H1 (cell line): Measurements from ENCODE around the gene ITLN1. TPM values are rescaled to one million over a fixed set of nuclear protein-coding genes. Genes with fewer than 3 reads are reported as not detected.

Experiments
- CTCF ChIA-PET: fragments of 300-600 bp; sonication (Branson Sonifier 250); formaldehyde crosslinking; loops from one replicate; lab custom pipeline; 2021; ENCODE audit not compliant: partially characterized antibody; lab: Charles Lee
- POLR2A ChIA-PET: fragments of 300-600 bp; sonication (Branson Sonifier 250); formaldehyde crosslinking; loops from one replicate; lab custom pipeline; 2021; ENCODE audit warnings: inconsistent platforms; ENCODE audit not compliant: partially characterized antibody; lab: Charles Lee
- DNase-seq, 2 experiments: peaks; one replicate each; pipeline versions ENCODE4 v3.0.0 to v3.0.0-alpha.2; 2010 to 2022; ENCODE audit warnings: low spot score in 2 of 2, low read depth in 1 of 2, mixed read lengths in 1 of 2
- FAIRE-seq: peaks from 2 replicates; lab custom pipeline; 2011; peaks lifted over from hg19 to GRCh38; lab: Jason Lieb, UNC
- H2AFZ ChIP-seq: 2 replicates; pipeline ENCODE4 v1.8.1; 2012; ENCODE audit warnings: low read length, inconsistent platforms
- H2AK5ac ChIP-seq: 2 replicates; pipeline ENCODE4 v1.6.1; 2013; ENCODE audit warnings: low read depth, low read length
- H2BK120ac ChIP-seq: replicated peaks from 2 replicates; pipeline ENCODE3; 2013; ENCODE audit warnings: low read depth, low read length, inconsistent platforms
- H2BK12ac ChIP-seq: 2 replicates; pipeline ENCODE4 v1.6.1; 2013; ENCODE audit warnings: low read depth, low read length
- H2BK15ac ChIP-seq: 2 replicates; pipeline ENCODE4 v1.6.1; 2013; ENCODE audit warnings: low read length
- H2BK20ac ChIP-seq: 2 replicates; pipeline ENCODE4 v1.6.1; 2013; ENCODE audit warnings: low read length
- H2BK5ac ChIP-seq: 2 replicates; pipeline ENCODE4 v1.6.1; 2013; ENCODE audit warnings: low read depth, low read length
- H3K14ac ChIP-seq: 2 replicates; pipeline ENCODE4 v1.6.1; 2013; ENCODE audit warnings: inconsistent platforms; ENCODE audit not compliant: insufficient read length
- H3K18ac ChIP-seq: 2 replicates; pipeline ENCODE4 v1.6.1; 2013; ENCODE audit warnings: low read length; ENCODE audit errors: extremely low read depth
- H3K23ac ChIP-seq: 2 replicates; pipeline ENCODE4 v1.6.1; 2013; ENCODE audit warnings: inconsistent platforms; ENCODE audit not compliant: insufficient read length
- H3K23me2 ChIP-seq: 2 replicates; pipeline ENCODE4 v1.6.1; 2013; ENCODE audit warnings: low read depth, low read length
- H3K27ac ChIP-seq: 2 replicates; pipeline ENCODE4 v1.6.1; 2011; ENCODE audit warnings: low read depth, low read length, inconsistent platforms
- H3K27me3 ChIP-seq, 4 experiments: replicated peaks in 1 of 4; 1 replicate in 1 of 4; 2 replicates in 3 of 4; pipeline versions ENCODE4 v1.6.1 to v1.8.1; 2011 to 2013; ENCODE audit warnings: low read length in 3 of 4, mild to moderate bottlenecking in 3 of 4, inconsistent platforms in 2 of 4, mixed read lengths in 2 of 4, moderate library complexity in 1 of 4; ENCODE audit not compliant: control insufficient read depth in 3 of 4, insufficient read depth in 3 of 4; ENCODE audit errors: extremely low read depth in 1 of 4
- H3K36me3 ChIP-seq, 4 experiments: 2 replicates each; pipeline versions ENCODE4 v1.6.1 to v1.8.1; 2011 to 2013; ENCODE audit warnings: mild to moderate bottlenecking in 4 of 4, low read length in 3 of 4, moderate library complexity in 2 of 4, control low read depth in 1 of 4, inconsistent platforms in 1 of 4; ENCODE audit not compliant: insufficient read depth in 4 of 4, control insufficient read depth in 2 of 4
- H3K4ac ChIP-seq: replicated peaks from 2 replicates; pipeline ENCODE3; 2013; ENCODE audit warnings: low read length, low read depth, mixed read lengths, inconsistent platforms; ENCODE audit not compliant: insufficient read length
- H3K4me1 ChIP-seq, 4 experiments: replicated peaks in 1 of 4; 1 replicate in 1 of 4; 2 replicates in 3 of 4; pipeline versions ENCODE4 v1.6.1 to v1.8.1; 2011 to 2013; ENCODE audit warnings: low read length in 3 of 4, inconsistent platforms in 2 of 4, mixed read lengths in 1 of 4; ENCODE audit not compliant: insufficient read depth in 4 of 4, control insufficient read depth in 3 of 4
- H3K4me2 ChIP-seq, 2 experiments: 2 replicates each; pipeline versions ENCODE4 v1.6.1 to v1.8.1; 2011 to 2013; ENCODE audit warnings: low read depth in 2 of 2, low read length in 2 of 2, control low read depth in 1 of 2, inconsistent platforms in 1 of 2, mild to moderate bottlenecking in 1 of 2; ENCODE audit not compliant: insufficient read depth in 1 of 2
- H3K4me3 ChIP-seq, 4 experiments: fragments of 200-600, 300-600 bp in 1 of 4; sonication (generic), shearing (Covaris generic), sonication (Bioruptor Twin) in 1 of 4; 2 replicates each; pipeline versions ENCODE4 v1.5.1 to v1.8.1; 2011 to 2016; ENCODE audit warnings: low read length in 4 of 4, low read depth in 3 of 4, control low read depth in 2 of 4, inconsistent platforms in 2 of 4, mild to moderate bottlenecking in 2 of 4, mixed read lengths in 1 of 4, moderate library complexity in 1 of 4; ENCODE audit not compliant: insufficient read depth in 2 of 4; ENCODE audit errors: extremely low read depth in 1 of 4
- H3K56ac ChIP-seq: replicated peaks from 2 replicates; pipeline ENCODE3; 2013; ENCODE audit warnings: low read depth, mild to moderate bottlenecking, mixed read lengths, low read length, inconsistent platforms; ENCODE audit not compliant: insufficient read length
- H3K79me1 ChIP-seq: 2 replicates; pipeline ENCODE4 v1.6.1; 2013; ENCODE audit warnings: low read depth, low read length, control low read depth
- H3K79me2 ChIP-seq, 2 experiments: 2 replicates each; pipeline versions ENCODE4 v1.6.1 to v1.8.1; 2012 to 2013; ENCODE audit warnings: low read length in 2 of 2, mild to moderate bottlenecking in 2 of 2, inconsistent platforms in 1 of 2; ENCODE audit not compliant: insufficient read depth in 2 of 2, control insufficient read depth in 1 of 2
- H3K9ac ChIP-seq, 4 experiments: replicated peaks in 1 of 4; 1 replicate in 1 of 4; 2 replicates in 3 of 4; pipeline versions ENCODE4 v1.6.1 to v1.8.1; 2011 to 2013; ENCODE audit warnings: low read depth in 3 of 4, low read length in 3 of 4, control low read depth in 2 of 4, mild to moderate bottlenecking in 2 of 4, moderate library complexity in 2 of 4, inconsistent platforms in 1 of 4; ENCODE audit errors: extremely low read depth in 1 of 4
- H3K9me3 ChIP-seq, 2 experiments: 2 replicates each; pipeline versions ENCODE4 v1.6.1 to v1.8.1; 2012 to 2013; ENCODE audit warnings: mild to moderate bottlenecking in 2 of 2, moderate library complexity in 2 of 2, control low read depth in 1 of 2, inconsistent platforms in 1 of 2, low read depth in 1 of 2, low read length in 1 of 2, mixed read lengths in 1 of 2; ENCODE audit not compliant: insufficient read depth in 2 of 2
- H4K20me1 ChIP-seq, 2 experiments: replicated peaks in 1 of 2; 2 replicates each; pipeline versions ENCODE3 to v1.8.1; 2011 to 2013; ENCODE audit warnings: inconsistent platforms in 2 of 2, low read length in 2 of 2, mild to moderate bottlenecking in 1 of 2; ENCODE audit not compliant: insufficient read depth in 2 of 2, control insufficient read depth in 1 of 2
- H4K5ac ChIP-seq: 2 replicates; pipeline ENCODE4 v1.6.1; 2013; ENCODE audit warnings: low read length, low read depth, mixed read lengths, inconsistent platforms; ENCODE audit not compliant: insufficient read length
- H4K8ac ChIP-seq: 2 replicates; pipeline ENCODE4 v1.8.0; 2013; ENCODE audit warnings: mild to moderate bottlenecking, moderate library complexity, low read length, inconsistent platforms; ENCODE audit not compliant: insufficient read depth; ENCODE audit errors: extremely low read depth
- H4K91ac ChIP-seq: replicated peaks from 2 replicates; pipeline ENCODE3; 2013; ENCODE audit warnings: low read length, mixed read lengths, inconsistent platforms; ENCODE audit not compliant: insufficient read length
- ATF3 ChIP-seq: IDR thresholded peaks from 2 replicates; pipeline ENCODE4 v1.6.1; 2011; ENCODE audit warnings: low read depth, mild to moderate bottlenecking, low read length; ENCODE audit not compliant: insufficient read depth
- BRCA1 ChIP-seq: IDR thresholded peaks from 2 replicates; pipeline ENCODE4 v1.6.1; 2012; ENCODE audit warnings: low read depth, low read length, improper control_type of control experiment
- CBX5 ChIP-seq: fragments of 300-800, 300-1000 bp; sonication (generic); IDR thresholded peaks from 2 replicates; pipeline ENCODE4 v1.7.1; 2016; ENCODE audit warnings: antibody characterized with exemption, low read length, low read depth
- CBX8 ChIP-seq: fragments of 300-800, 300-1000 bp; sonication (generic); IDR thresholded peaks from 2 replicates; pipeline ENCODE4 v1.7.1; 2016; ENCODE audit warnings: low read depth, low read length, borderline replicate concordance
- CREB1 ChIP-seq: IDR thresholded peaks from 2 replicates; pipeline ENCODE4 v1.6.1; 2012; ENCODE audit warnings: inconsistent platforms
- FOSL1 ChIP-seq: IDR thresholded peaks from 2 replicates; pipeline ENCODE4 v1.6.1; 2011; ENCODE audit warnings: mild to moderate bottlenecking, low read depth, low read length, moderate library complexity; ENCODE audit not compliant: insufficient read depth
- JUND ChIP-seq: IDR thresholded peaks from 2 replicates; pipeline ENCODE4 v1.6.1; 2011; ENCODE audit warnings: mild to moderate bottlenecking, improper control_type of control experiment, low read length
- KDM1A ChIP-seq: fragments of 200-600, 300-600 bp; sonication (generic); IDR thresholded peaks from 2 replicates; pipeline ENCODE4 v1.7.1; 2016; ENCODE audit warnings: mild to moderate bottlenecking, low read length, borderline replicate concordance
- PHF8 ChIP-seq: fragments of 200-600 bp; sonication (generic); conservative IDR thresholded peaks from 2 replicates; pipeline ENCODE4 v1.7.1; 2012; ENCODE audit warnings: low read depth, mild to moderate bottlenecking, inconsistent platforms, low read length, moderate library complexity
- RNF2 ChIP-seq: fragments of 200-900, 300-1000 bp; sonication (generic); IDR thresholded peaks from 2 replicates; pipeline ENCODE4 v1.7.1; 2016; ENCODE audit warnings: borderline replicate concordance, low read depth, mild to moderate bottlenecking, antibody characterized with exemption, low read length; ENCODE audit not compliant: poor library complexity, severe bottlenecking; ENCODE audit errors: missing control alignments
- TAF1 ChIP-seq: IDR thresholded peaks from 2 replicates; pipeline ENCODE4 v1.6.1; 2011; ENCODE audit warnings: mild to moderate bottlenecking, low read depth, low read length
- TAF7 ChIP-seq: optimal IDR thresholded peaks from 2 replicates; pipeline ENCODE3; 2011; ENCODE audit warnings: low read depth, mild to moderate bottlenecking, inconsistent platforms, low read length, moderate library complexity, borderline replicate concordance
- YY1 ChIP-seq: IDR thresholded peaks from 2 replicates; pipeline ENCODE4 v1.6.1; 2011; ENCODE audit warnings: low read depth, mild to moderate bottlenecking, low read length
- ZNF274 ChIP-seq: IDR thresholded peaks from 2 replicates; pipeline ENCODE4 v1.7.0; 2012; ENCODE audit warnings: low read length, borderline replicate concordance; ENCODE audit errors: extremely low read depth
- WGBS, 2 experiments: shearing (Covaris generic) in 1 of 2; methylation state at CpG; one replicate each; pipeline versions ENCODE4 v1.1.6 to v1.1.7; 2013 to 2015; ENCODE audit warnings: low lambda C conversion rate in 2 of 2, mixed read lengths in 2 of 2, inconsistent platforms in 1 of 2, low coverage in 1 of 2, missing lambda C conversion rate in 1 of 2; ENCODE audit not compliant: insufficient replicate concordance in 2 of 2, insufficient coverage in 1 of 2, insufficient read length in 1 of 2; ENCODE audit errors: extremely low coverage in 1 of 2, missing lambda C conversion rate in 1 of 2; 5-methylcytosine and 5-hydroxymethylcytosine counted together
- polyA plus RNA-seq, 7 experiments: library from polyadenylated mRNA; depleted of rRNA in 3 of 7; stranded (reverse) in 5 of 7; unstranded in 2 of 7; fragments of >200 nt in 5 of 7; fragments of 200-250 nt in 2 of 7; gene quantifications; 1 replicate in 5 of 7; 2 replicates in 1 of 7; 4 replicates in 1 of 7; pipeline versions ENCODE4 v1.2.1 to v1.2.3, GENCODE V29; 2011 to 2013; ENCODE audit warnings: missing spikeins in 2 of 7, mixed read lengths in 2 of 7
- total RNA-seq: library from RNA; stranded (reverse); fragmentation: NEBNext Ultra II Directional; extraction: Animal tissue kit (Norgen Biotek cat#: 25700); gene quantifications from 2 replicates; pipeline ENCODE4 v1.2.1, GENCODE V29; 2021

The ITLN1 gene
- total and polyA plus RNA-seq, 2 of the 8 experiments (the other 6 are each of a cell fraction or from before 2014, with no cell fraction given) = not detected

DNA sequence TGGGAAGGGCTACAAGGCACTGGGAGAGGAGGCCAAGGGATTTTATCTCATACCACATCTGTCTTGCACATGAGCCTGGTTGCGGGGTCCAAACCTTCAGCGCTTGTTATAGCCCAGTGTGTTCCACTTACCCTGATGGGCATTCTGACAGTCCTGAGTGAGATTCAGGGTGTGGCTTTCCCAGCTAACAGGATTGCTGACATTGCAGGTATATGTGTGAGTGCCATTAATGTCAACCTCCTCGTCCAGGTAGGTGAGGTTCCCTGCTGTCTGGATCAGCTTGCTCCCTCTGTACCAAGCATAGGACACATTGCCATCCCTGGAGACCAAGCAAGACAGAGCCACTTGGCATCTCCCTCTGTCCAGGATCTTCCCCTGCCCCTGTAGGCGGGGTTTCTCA is 43.9 kb downstream of the ITLN1 start:
- H3K4ac ChIP-seq = no peak overlapping the region
- H2AK5ac ChIP-seq = no peak overlapping the region
- H4K5ac ChIP-seq = no peak overlapping the region
- no peak overlapping the region for H3K4me2 ChIP-seq
- TF ChIP-seq BRCA1 (no peak), YY1 (no peak), RNF2 (no peak), CBX5 (no peak), ZNF274 (no peak), JUND (no peak), KDM1A (no peak), ATF3 (no peak), CREB1 (no peak), PHF8 (no peak), TAF1 (no peak), CBX8 (no peak), TAF7 (no peak), FOSL1 (no peak)
- no peak overlapping the region for H3K18ac ChIP-seq
- H3K4me3 ChIP-seq = no peak overlapping the region
- H2BK5ac ChIP-seq = no peak overlapping the region
- H3K14ac ChIP-seq = no peak overlapping the region
- DNase-seq = no peak
- H2BK20ac ChIP-seq = no peak overlapping the region
- no peaks in the 10 kb centered on the region for H3K23me2 ChIP-seq
- H3K23ac ChIP-seq = no peak overlapping the region
- WGBS, 2 experiments = 80% methylated on average over 4 of the region's 4 CpGs; no CpG with 5 or more reads in 1 of the 2 experiments
- H2AFZ ChIP-seq = no peak overlapping the region
- no peaks in the 10 kb centered on the region for H3K79me2 ChIP-seq
- no peak overlapping the region for H2BK120ac ChIP-seq
- POLR2A ChIA-PET = no interaction called here
- no peak overlapping the region for H4K8ac ChIP-seq
- no peaks in the 10 kb centered on the region; a peak in 1 of 7 replicates for H3K27me3 ChIP-seq
- H3K36me3 ChIP-seq = no peaks in the 10 kb centered on the region
- FAIRE-seq = no peak
- no peaks in the 10 kb centered on the region for H3K9me3 ChIP-seq
- no peak overlapping the region for H2BK15ac ChIP-seq
- H3K27ac ChIP-seq = no peak overlapping the region
- H4K20me1 ChIP-seq = no peaks in the 10 kb centered on the region
- H3K4me1 ChIP-seq = peaks cover 0 to 3% (median 0%) of the 10 kb centered on the region in 4 experiments; a peak in 2 of 7 replicates
- CTCF ChIA-PET = interaction anchor here (0.7 to 13.0 kb wide), 7 partner anchors 7 to 113 kb away, joined by 3 to 219 read pairs (median 5); partner anchors contain the start of genes ITLN1 and ITLN2
- no peak overlapping the region for H4K91ac ChIP-seq
- H2BK12ac ChIP-seq = no peak overlapping the region
- H3K9ac ChIP-seq = no peak overlapping the region
- H3K79me1 ChIP-seq = no peaks in the 10 kb centered on the region
- H3K56ac ChIP-seq = no peak overlapping the region
